ENCODE measurements around the gene FUT3. TPM values are rescaled to one million over a fixed set of nuclear protein-coding genes. Genes with fewer than 3 reads are reported as not detected.

Gene FUT3
- total and polyA plus RNA-seq, 2 of the 8 experiments (the other 6 are each of a cell fraction or from before 2014, with no cell fraction given), result 0.15 to 0.63 TPM

DNA sequence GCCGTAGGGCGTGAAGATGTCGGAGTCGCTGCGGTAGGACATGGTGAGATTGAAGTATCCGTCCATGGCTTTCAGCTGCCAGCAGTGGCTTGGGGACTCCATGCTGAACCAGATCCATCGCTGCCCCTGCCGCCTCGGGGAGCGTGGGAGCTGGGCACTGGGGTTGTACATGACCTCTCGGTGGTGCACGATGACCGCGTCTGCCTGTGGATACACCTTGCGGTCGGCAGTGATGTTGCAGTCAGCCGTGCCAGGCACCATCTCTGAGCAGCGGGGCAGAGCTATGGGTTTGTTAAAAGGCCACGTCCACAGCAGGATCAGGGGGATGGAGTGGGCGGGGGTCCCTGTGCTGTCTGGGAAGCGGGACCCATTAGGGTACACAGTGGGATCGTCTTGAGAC, 19.2 kb downstream of the FUT3 start:
- H3K23ac ChIP-seq (ENCODE audit: insufficient read length), result no peak overlapping the region
- 91% methylated on average over 22 of the region's 22 CpGs; no CpG with 5 or more reads in 1 of the 2 experiments for WGBS, 2 experiments (ENCODE audit: extremely low coverage in 1 of 2, insufficient coverage in 1 of 2, insufficient read length in 1 of 2, insufficient replicate concordance in 2 of 2, low coverage in 1 of 2, low lambda C conversion rate in 2 of 2, missing lambda C conversion rate in 1 of 2)
- no peak for TF ChIP-seq CTBP2 (IDR thresholded peaks at IDR 0.05; ENCODE audit: borderline replicate concordance, insufficient read depth, insufficient read length, low read length)
- no peak for TF ChIP-seq GTF2F1 (IDR thresholded peaks at IDR 0.05; ENCODE audit: borderline replicate concordance, low read depth, low read length)
- TF ChIP-seq SAP30 (IDR thresholded peaks at IDR 0.05; ENCODE audit: insufficient read depth, insufficient replicate concordance, low read length), result no peak
- no peak for TF ChIP-seq KDM1A (IDR thresholded peaks at IDR 0.05; ENCODE audit: borderline replicate concordance, low read length)
- TF ChIP-seq SIX5 (IDR thresholded peaks at IDR 0.05; ENCODE audit: low read depth, low read length), result no peak
- no peak for TF ChIP-seq ASH2L (IDR thresholded peaks at IDR 0.05; ENCODE audit: low read length)
- TF ChIP-seq BCL11A (IDR thresholded peaks at IDR 0.05; ENCODE audit: low read depth in 2 of 2, low read length in 2 of 2), result no peak
- TF ChIP-seq SIRT6 (IDR thresholded peaks at IDR 0.05; ENCODE audit: low read length), result no peak
- TF ChIP-seq CEBPB (IDR thresholded peaks at IDR 0.05; ENCODE audit: low read depth, low read length), result no peak
- no peak for TF ChIP-seq SP2 (IDR thresholded peaks at IDR 0.05; ENCODE audit: low read length)
- no peak for TF ChIP-seq EZH2 (IDR thresholded peaks at IDR 0.05; ENCODE audit: low read depth, low read length, severe bottlenecking)
- TF ChIP-seq, protein P1, sequence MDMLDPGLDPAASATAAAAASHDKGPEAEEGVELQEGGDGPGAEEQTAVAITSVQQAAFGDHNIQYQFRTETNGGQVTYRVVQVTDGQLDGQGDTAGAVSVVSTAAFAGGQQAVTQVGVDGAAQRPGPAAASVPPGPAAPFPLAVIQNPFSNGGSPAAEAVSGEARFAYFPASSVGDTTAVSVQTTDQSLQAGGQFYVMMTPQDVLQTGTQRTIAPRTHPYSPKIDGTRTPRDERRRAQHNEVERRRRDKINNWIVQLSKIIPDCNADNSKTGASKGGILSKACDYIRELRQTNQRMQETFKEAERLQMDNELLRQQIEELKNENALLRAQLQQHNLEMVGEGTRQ (IDR thresholded peaks at IDR 0.05; ENCODE audit: low read length), result no peak

More for the DNA sequence above, 19.2 kb downstream of the FUT3 start:
- Histone ChIP-seq H3K79me2 (ENCODE audit: control insufficient read depth in 1 of 2, insufficient read depth in 2 of 2, low read length in 2 of 2) (no peaks in the 10 kb centered on the region), H2AFZ (ENCODE audit: low read length) (no peak overlapping the region), H2BK120ac (replicated peaks; ENCODE audit: low read depth, low read length) (no peak overlapping the region), H3K27me3 (replicated peaks in 1 of 4; ENCODE audit: control insufficient read depth in 3 of 4, extremely low read depth in 1 of 4, insufficient read depth in 3 of 4, low read length in 3 of 4) (peaks cover 0 to 3% (median 0%) of the 10 kb centered on the region in 4 experiments; a peak in 2 of 7 replicates), H3K4me3 (ENCODE audit: extremely low read depth in 1 of 4, insufficient read depth in 2 of 4, low read depth in 3 of 4, low read length in 4 of 4) (no peak overlapping the region), H3K18ac (ENCODE audit: extremely low read depth, low read length) (no peak overlapping the region), H2BK15ac (ENCODE audit: low read length) (no peak overlapping the region), H3K36me3 (ENCODE audit: control insufficient read depth in 2 of 4, insufficient read depth in 4 of 4, low read length in 3 of 4) (no peaks in the 10 kb centered on the region), H4K8ac (ENCODE audit: extremely low read depth, insufficient read depth, low read length) (peak overlapping the region; percentile 68; the same call in 1 of the 2 replicates), H3K4me1 (replicated peaks in 1 of 4; ENCODE audit: control insufficient read depth in 3 of 4, insufficient read depth in 4 of 4, low read length in 3 of 4) (peaks cover 0 to 4% (median 2%) of the 10 kb centered on the region in 4 experiments; a peak in 3 of 7 replicates), H3K27ac (ENCODE audit: low read depth, low read length) (no peak overlapping the region), H2BK20ac (ENCODE audit: low read length) (no peak overlapping the region), H3K23me2 (ENCODE audit: low read depth, low read length) (peaks cover 12% of the 10 kb centered on the region; the same call in 1 of the 2 replicates), H2BK12ac (ENCODE audit: low read depth, low read length) (no peak overlapping the region), H3K9me3 (ENCODE audit: insufficient read depth in 2 of 2, low read depth in 1 of 2, low read length in 1 of 2) (no peaks in the 10 kb centered on the region), H3K9ac (replicated peaks in 1 of 4; ENCODE audit: extremely low read depth in 1 of 4, low read depth in 3 of 4, low read length in 3 of 4) (no peak overlapping the region), H4K5ac (ENCODE audit: insufficient read length, low read depth, low read length) (no peak overlapping the region), H4K91ac (replicated peaks; ENCODE audit: insufficient read length, low read length) (no peak overlapping the region), H2BK5ac (ENCODE audit: low read depth, low read length) (no peak overlapping the region), H3K79me1 (ENCODE audit: low read depth, low read length) (no peaks in the 10 kb centered on the region), H3K4me2 (ENCODE audit: insufficient read depth in 1 of 2, low read depth in 2 of 2, low read length in 2 of 2) (no peak overlapping the region), H3K4ac (replicated peaks; ENCODE audit: insufficient read length, low read depth, low read length) (no peak overlapping the region), H4K20me1 (replicated peaks in 1 of 2; ENCODE audit: control insufficient read depth in 1 of 2, insufficient read depth in 2 of 2, low read length in 2 of 2) (no peaks in the 10 kb centered on the region), H3K14ac (ENCODE audit: insufficient read length) (no peak overlapping the region), H2AK5ac (ENCODE audit: low read depth, low read length) (no peak overlapping the region), H3K56ac (replicated peaks; ENCODE audit: insufficient read length, low read depth, low read length) (no peak overlapping the region)
- DNase-seq (ENCODE audit: low read depth in 1 of 2, low spot score in 2 of 2) (no peak), FAIRE-seq (no peak)
- ChIA-PET CTCF (ENCODE audit: partially characterized antibody) (interaction anchor here (0.7 to 7.8 kb wide), 5 partner anchors 28 to 187 kb away, joined by 3 to 58 read pairs (median 3); partner anchors contain the start of gene NRTN), POLR2A (ENCODE audit: partially characterized antibody) (interaction anchor here (1.1 to 5.9 kb wide), 2 partner anchors 60 to 65 kb away, joined by 3 to 43 read pairs; no protein-coding TSS in a partner anchor)

Data from H1 (cell line).